Pancreas (tissue), 10 donors: ENCODE results near the gene RNF212B. TPM values are rescaled to one million over a fixed set of nuclear protein-coding genes. Genes with fewer than 3 reads are reported as not detected.
"Not testable (repeated sequence)": the region's sequence is repeated elsewhere in the genome, so short reads cannot be mapped to it uniquely, and the experiment has no call there.

Source experiments
- ATAC-seq, 4 donors: fragments of 200-7000 bp; cut with Tn5 transposase; one replicate each; pipeline versions ENCODE4 v1.8.0 to v1.9.1; 2020; ENCODE audit warnings: mild to moderate bottlenecking in 4 of 4, moderate library complexity in 4 of 4
- DNase-seq, 6 donors: peaks; one replicate each; pipeline ENCODE4 v3.0.0-alpha.2; 2020
- FAIRE-seq: peaks from 2 replicates; lab custom pipeline; 2012; peaks lifted over from hg19 to GRCh38; lab: Jason Lieb, UNC
- H3K27ac ChIP-seq, 4 donors: fragments of 200-600 bp; sonication (generic); 1 replicate in 3 of 4; 2 replicates in 1 of 4; pipeline versions ENCODE4 v1.5.0 to v1.8.0; 2020
- H3K27me3 ChIP-seq, 4 donors: fragments of 200-600 bp; one replicate each; pipeline ENCODE4 v1.8.0; 2021
- H3K36me3 ChIP-seq, 3 donors: fragments of 200-600 bp; sonication (generic) in 1 of 3; one replicate each; pipeline versions ENCODE4 v1.5.0 to v1.8.0; 2020 to 2021
- H3K4me1 ChIP-seq, 3 donors: fragments of 200-600 bp; one replicate each; pipeline ENCODE4 v1.8.0; 2021
- H3K4me3 ChIP-seq, 4 donors: fragments of 200-600 bp; sonication (generic) in 2 of 4; one replicate each; pipeline versions ENCODE4 v1.5.0 to v1.8.0; 2020 to 2021
- H3K9me3 ChIP-seq, 4 donors: fragments of 200-600 bp; one replicate each; pipeline ENCODE4 v1.8.0; 2021
- CTCF ChIP-seq, 4 donors: fragments of 200-600 bp; sonication (generic) in 3 of 4; IDR thresholded peaks; one replicate each; pipeline versions ENCODE4 v1.5.0 to v1.8.0; 2021; ENCODE audit warnings: antibody characterized with exemption in 4 of 4
- WGBS, 2 donors: extraction: QIAGEN DNeasy Blood & Tissue Kit; methylation state at CpG; one replicate each; pipeline ENCODE4 v1.1.7; 2013; 5-methylcytosine and 5-hydroxymethylcytosine counted together
- intact Hi-C, 3 donors: fragments of 100-400 bp; cut with DNase I; formaldehyde crosslinking; loops; one replicate each; pipeline versions ENCODE4 v1.11.1 to v1.14.2; 2022
- polyA plus RNA-seq, 2 donors: library from polyadenylated mRNA; stranded (reverse); fragments of 200-250 nt; gene quantifications; one replicate each; pipeline ENCODE4 v1.2.3, GENCODE V29; 2013
- total RNA-seq, 6 donors: library from RNA; stranded (reverse); fragmentation: NEBNext Ultra II Directional in 4 of 6; extraction: Animal tissue kit (Norgen Biotek cat#: 25700) in 4 of 6; gene quantifications; one replicate each; pipeline versions ENCODE4 v1.2.1 to v1.2.4, GENCODE V29; 2021 to 2023
- donor health status: healthy with polysubstance abuse.
- donor health status: DM: no; HTN: no; CAD: no; lungs with moderate emphysema.
- donor health status: DM: no; HTN: no; CAD: no.
- donor health status: control.
- donor health status: control.
- donor health status: Bipolar disorder and iron deficiency.
- donor health status: DM: yes; HTN: yes; CAD: no.
- donor health status: DM: no; HTN: no; CAD: no.
- donor health status: DM: no; HTN: no; CAD: no.
- donor health status: DM: yes; HTN: yes; CAD: no.

RNF212B gene
- total and polyA plus RNA-seq, 8 donors, result 0.12 to 0.29 TPM; not detected in 6

GRCh38 chr14:23215421-23215820, 22.3 kb upstream of the RNF212B start:
- Histone ChIP-seq H3K4me1 (no peaks in the 10 kb centered on the region), H3K27ac (no peak overlapping the region), H3K9me3 (no peaks in the 10 kb centered on the region), H3K36me3 (no peaks in the 10 kb centered on the region), H3K4me3 (no peak overlapping the region), H3K27me3 (no peaks in the 10 kb centered on the region)
- TF ChIP-seq CTCF (IDR thresholded peaks at IDR 0.05), result no peak
- DNase-seq (no peak), ATAC-seq (no peak), FAIRE-seq (no peak)
- intact Hi-C loops, result no loop called here
- 81 to 96% methylated on average over 1 of the region's 1 CpG for WGBS, 2 donors

GRCh38 chr14:23217032-23218020, 20.4 kb upstream of the RNF212B start:
- Histone ChIP-seq H3K27ac (no peak overlapping the region), H3K4me3 (no peak overlapping the region), H3K9me3 (no peaks in the 10 kb centered on the region), H3K4me1 (no peaks in the 10 kb centered on the region), H3K36me3 (no peaks in the 10 kb centered on the region), H3K27me3 (no peaks in the 10 kb centered on the region)
- DNase-seq (no peak), ATAC-seq (no peak), FAIRE-seq (no peak)
- TF ChIP-seq CTCF (IDR thresholded peaks at IDR 0.05), result no peak
- intact Hi-C loops, result no loop called here
- WGBS, 2 donors, result 92 to 96% methylated on average over 6 of the region's 6 CpGs

GRCh38 chr14:23219075-23219474, 18.7 kb upstream of the RNF212B start:
- ATAC-seq (no peak), DNase-seq (no peak), FAIRE-seq (no peak)
- H3K27me3 ChIP-seq, result no peaks in the 10 kb centered on the region
- H3K36me3 ChIP-seq, result no peaks in the 10 kb centered on the region
- no peak overlapping the region for H3K27ac ChIP-seq
- 77 to 93% methylated on average over 3 of the region's 3 CpGs for WGBS, 2 donors
- no peaks in the 10 kb centered on the region for H3K9me3 ChIP-seq
- TF ChIP-seq CTCF (IDR thresholded peaks at IDR 0.05), result no peak
- intact Hi-C loops, result no loop called here
- H3K4me3 ChIP-seq, result no peak overlapping the region
- H3K4me1 ChIP-seq, result no peaks in the 10 kb centered on the region

- WGBS, 2 donors, result 84 to 100% methylated on average over 1 of the region's 1 CpG
- H3K27ac ChIP-seq, H3K4me1 ChIP-seq, DNase-seq, H3K36me3 ChIP-seq, H3K27me3 ChIP-seq, H3K4me3 ChIP-seq, ATAC-seq, H3K9me3 ChIP-seq, FAIRE-seq, intact Hi-C loops: not testable (repeated sequence)
Observed at GRCh38 chr14:23224958-23225357, 12.8 kb upstream of the RNF212B start.

GRCh38 chr14:23227566-23227965, 10.2 kb upstream of the RNF212B start:
- DNase-seq (no peak), ATAC-seq (no peak), FAIRE-seq (no peak)
- no peaks in the 10 kb centered on the region for H3K4me1 ChIP-seq
- TF ChIP-seq CTCF (IDR thresholded peaks at IDR 0.05), result no peak
- no peaks in the 10 kb centered on the region for H3K36me3 ChIP-seq
- no peaks in the 10 kb centered on the region for H3K27me3 ChIP-seq
- no peak overlapping the region for H3K27ac ChIP-seq
- no peak overlapping the region for H3K4me3 ChIP-seq
- 45 to 71% methylated on average over 4 of the region's 4 CpGs for WGBS, 2 donors
- intact Hi-C loops, result no loop called here
- no peaks in the 10 kb centered on the region for H3K9me3 ChIP-seq
